H1 (cell line): ENCODE results near the gene FPR2. TPM values are rescaled to one million over a fixed set of nuclear protein-coding genes. Genes with fewer than 3 reads are reported as not detected.

Experiments used
- KDM5A ChIP-seq: fragments of 200-600 bp; IDR thresholded peaks from 2 replicates; pipeline ENCODE4 v1.7.1; 2012; ENCODE audit warnings: mild to moderate bottlenecking, low read length, inconsistent platforms, mixed read lengths
- MAX ChIP-seq: IDR thresholded peaks from 2 replicates; pipeline ENCODE4 v1.6.1; 2012; ENCODE audit warnings: inconsistent platforms
- RXRA ChIP-seq: IDR thresholded peaks from 2 replicates; pipeline ENCODE4 v1.6.1; 2011; ENCODE audit warnings: low read depth, mild to moderate bottlenecking, low read length, moderate library complexity; ENCODE audit not compliant: insufficient read depth
- TBP ChIP-seq: IDR thresholded peaks from 2 replicates; pipeline ENCODE4 v1.6.1; 2011; ENCODE audit warnings: low read depth, low read length, improper control_type of control experiment
- YY1 ChIP-seq: IDR thresholded peaks from 2 replicates; pipeline ENCODE4 v1.6.1; 2011; ENCODE audit warnings: low read depth, mild to moderate bottlenecking, low read length
- polyA plus RNA-seq, 7 experiments: library from polyadenylated mRNA; depleted of rRNA in 3 of 7; stranded (reverse) in 5 of 7; unstranded in 2 of 7; fragments of >200 nt in 5 of 7; fragments of 200-250 nt in 2 of 7; gene quantifications; 1 replicate in 5 of 7; 2 replicates in 1 of 7; 4 replicates in 1 of 7; pipeline versions ENCODE4 v1.2.1 to v1.2.3, GENCODE V29; 2011 to 2013; ENCODE audit warnings: missing spikeins in 2 of 7, mixed read lengths in 2 of 7
- total RNA-seq: library from RNA; stranded (reverse); fragmentation: NEBNext Ultra II Directional; extraction: Animal tissue kit (Norgen Biotek cat#: 25700); gene quantifications from 2 replicates; pipeline ENCODE4 v1.2.1, GENCODE V29; 2021

The FPR2 gene
- total and polyA plus RNA-seq, 2 of the 8 experiments (the other 6 are each of a cell fraction or from before 2014, with no cell fraction given) = 0.17 TPM; not detected in 1

GRCh38 chr19:51740356-51740755, 20.6 kb upstream of the FPR2 start (continued):
- TF ChIP-seq RXRA (no peak), MAX (no peak), TBP (no peak), KDM5A (no peak), YY1 (no peak)
